ENCODE results near the gene ATP7B.
"Not testable (repeated sequence)": the region's sequence is repeated elsewhere in the genome, so short reads cannot be mapped to it uniquely, and the experiment has no call there.

Gene ATP7B

DNA sequence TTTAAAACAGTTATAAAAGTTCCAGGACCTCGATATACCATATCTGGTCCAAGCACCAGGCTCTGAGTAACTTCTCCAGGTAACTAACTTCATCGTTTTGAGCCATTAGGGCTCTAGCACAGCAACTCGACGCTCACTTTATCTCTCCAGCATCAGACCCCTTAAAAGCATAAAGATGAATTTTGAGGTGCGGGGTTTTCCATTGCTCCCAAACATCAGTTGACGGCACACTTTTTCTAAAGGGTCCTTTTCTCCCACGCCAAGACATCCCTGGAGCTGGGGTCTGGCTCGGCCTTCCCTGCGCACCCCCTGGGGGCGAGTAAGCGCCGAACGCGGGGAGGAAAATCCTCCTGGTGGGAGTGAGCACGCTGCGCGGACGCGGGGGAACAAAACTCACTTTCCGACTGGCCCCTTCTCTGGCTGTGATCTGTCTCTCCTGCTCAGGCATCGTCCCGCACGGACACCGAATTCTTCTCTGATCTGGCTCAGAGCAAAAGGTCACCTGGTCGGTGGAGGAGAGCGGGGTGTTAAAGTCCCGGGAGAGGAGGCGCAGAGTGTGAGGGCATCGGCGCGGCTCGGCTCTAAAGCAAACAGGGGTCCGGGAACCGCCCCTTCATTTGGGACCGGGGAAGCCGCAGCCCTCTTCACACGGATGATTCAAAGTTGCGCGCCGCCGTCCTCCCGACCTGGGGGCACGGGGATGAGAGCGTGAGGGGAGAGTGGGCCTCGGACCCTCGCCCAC is at the start of gene ATP7B:
TSS of gene ATP7B (minus strand) at position 561 of the 742 bp plus-strand sequence. CDS start at position 448, 113 bp downstream.
- peak; percentile 58 for DNase-seq

DNA sequence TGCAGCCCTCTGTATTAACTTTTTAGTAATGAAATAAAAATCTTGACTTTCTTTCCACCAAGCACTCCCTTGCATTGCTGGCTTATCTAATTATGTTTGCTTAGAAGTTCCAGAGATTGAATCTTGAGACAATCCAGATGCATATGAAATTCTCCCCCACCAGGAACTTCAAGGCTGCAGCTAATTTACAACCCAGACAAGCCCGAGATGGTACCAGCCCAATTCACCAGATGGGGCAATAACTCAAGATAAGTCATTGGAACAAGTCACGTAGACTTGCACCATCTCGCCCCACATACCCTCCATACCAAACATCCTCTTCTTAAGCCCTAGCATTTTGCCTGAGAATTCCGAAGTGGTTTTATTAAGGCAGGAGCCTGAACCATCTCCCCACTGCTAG is 42.2 kb upstream of the ATP7B start:
- DNase-seq, result no peak

DNA sequence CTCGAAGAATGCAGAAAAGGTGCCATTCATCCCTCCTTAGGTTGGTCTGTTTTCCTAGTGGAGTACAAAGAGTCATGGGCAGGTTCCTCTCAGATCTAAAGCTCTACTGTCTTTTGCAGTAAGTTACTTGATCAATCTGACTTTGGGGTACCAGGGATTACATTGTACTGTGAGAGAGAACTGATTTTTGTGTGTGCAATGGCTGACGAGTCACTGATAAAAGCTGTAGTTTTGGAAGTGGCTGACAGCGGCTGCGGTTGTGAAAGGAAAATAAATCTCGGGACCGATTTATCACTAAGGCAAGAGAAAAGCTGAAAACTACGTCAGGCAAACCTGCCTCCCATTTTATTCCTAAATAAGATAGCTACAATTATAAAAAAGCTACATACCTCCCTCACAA is 40.1 kb upstream of the ATP7B start:
- DNase-seq, result no peak

DNA sequence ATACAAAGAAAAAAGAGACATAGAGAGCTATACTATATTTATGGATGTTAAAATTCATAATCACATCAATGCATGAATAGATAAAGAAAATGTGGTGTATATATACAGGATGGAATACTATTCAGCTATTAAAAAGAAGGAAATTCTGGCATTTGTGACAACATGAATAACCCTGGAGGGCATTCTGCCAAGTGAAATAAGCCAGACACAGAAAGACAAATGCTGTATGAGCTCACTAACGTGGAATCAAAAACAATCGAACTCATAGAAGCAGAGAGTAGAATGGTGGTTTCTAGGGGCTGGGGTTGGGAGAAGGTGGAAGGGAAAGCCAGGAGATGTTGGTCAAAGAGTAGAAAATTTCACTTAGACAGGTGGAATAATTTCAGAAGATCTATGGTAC is 37.3 kb upstream of the ATP7B start:
- DNase-seq, result no peak

DNA sequence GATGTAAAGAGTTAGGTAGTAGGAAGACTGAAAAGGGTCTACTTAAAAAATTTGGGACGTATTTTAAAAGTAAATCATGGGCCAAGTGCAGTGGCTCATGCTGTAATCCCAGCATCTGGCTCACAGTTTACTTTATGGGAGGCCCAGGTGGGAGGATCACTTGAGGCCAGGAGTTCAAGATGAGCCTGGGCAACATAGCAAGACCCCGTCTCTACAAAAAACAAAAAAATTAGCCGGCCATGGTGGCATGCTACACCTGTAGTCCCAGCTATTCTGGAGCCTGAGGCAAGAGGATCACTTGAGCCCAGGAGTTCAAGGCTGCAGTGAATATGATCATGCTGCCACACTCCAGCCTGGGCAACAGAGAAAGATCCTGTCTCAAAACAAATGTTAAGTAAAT is 36.2 kb upstream of the ATP7B start:
- no peak for DNase-seq

DNA sequence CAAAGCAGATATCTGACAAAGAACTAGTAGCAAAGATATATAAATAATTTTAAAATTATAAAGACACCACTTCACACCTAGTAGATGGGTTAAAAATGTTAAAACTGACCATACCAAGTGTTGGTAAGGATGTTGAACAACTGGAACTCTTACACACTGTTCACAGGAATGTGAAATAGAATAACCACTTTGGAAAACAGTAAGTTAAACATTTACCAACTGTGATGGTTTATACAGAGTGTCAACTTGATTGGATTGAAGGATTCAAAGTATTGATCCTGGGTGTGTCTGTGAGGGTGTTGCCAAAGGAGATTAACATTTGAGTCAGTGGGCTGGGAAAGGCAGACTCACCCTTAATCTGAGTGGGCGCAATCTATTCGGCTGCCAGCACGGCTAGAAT is 32.4 kb upstream of the ATP7B start:
- DNase-seq, result no peak

DNA sequence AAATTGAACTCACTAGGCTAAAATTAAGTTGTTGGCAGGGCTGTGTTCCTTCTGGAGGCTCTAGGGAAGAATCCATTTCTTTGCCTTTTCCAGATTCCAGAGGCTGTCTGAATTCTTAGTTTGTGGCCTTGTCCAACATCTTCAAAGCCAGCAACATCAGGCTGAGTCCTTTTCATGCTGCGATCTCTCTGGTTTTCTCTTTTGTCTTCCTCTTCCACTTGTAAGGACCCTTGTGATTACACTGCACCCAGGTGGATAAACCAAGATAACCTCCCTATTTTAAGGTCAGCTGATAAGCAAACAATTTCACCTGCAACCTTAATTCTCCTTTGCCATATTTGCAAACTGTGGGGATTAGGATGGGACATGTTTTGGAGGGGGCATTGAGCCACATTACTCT is 24.8 kb upstream of the ATP7B start:
- DNase-seq, result no peak

DNA sequence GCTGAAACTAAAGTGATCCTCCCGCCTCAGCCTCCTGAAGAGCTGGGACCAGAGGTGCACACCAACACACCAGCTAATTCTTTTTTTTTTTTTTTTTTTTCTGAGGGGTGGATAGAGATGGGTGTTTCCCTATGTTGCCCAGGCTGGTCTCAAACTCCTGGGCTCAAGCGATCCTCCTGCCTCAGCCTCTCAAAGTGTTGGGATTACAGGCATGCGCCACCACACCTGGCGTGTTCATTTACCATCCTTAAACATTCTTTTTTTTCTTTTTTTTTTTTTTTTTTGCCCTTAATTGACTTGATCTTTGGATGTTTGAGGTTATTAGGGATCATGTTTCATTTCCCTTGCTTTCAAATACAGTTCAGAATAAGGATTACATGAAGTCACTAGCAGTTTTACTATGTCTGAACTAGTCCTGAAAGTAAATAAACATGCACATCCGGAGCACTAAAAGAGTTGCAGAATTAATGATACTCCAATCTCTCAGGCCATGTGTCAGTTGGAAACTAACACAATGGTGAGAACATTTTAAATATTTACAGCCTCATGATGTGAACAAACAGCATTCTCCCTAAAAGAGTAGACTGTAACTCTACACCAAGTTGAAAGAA is 23.5 kb upstream of the ATP7B start:
- no peak for DNase-seq

DNA sequence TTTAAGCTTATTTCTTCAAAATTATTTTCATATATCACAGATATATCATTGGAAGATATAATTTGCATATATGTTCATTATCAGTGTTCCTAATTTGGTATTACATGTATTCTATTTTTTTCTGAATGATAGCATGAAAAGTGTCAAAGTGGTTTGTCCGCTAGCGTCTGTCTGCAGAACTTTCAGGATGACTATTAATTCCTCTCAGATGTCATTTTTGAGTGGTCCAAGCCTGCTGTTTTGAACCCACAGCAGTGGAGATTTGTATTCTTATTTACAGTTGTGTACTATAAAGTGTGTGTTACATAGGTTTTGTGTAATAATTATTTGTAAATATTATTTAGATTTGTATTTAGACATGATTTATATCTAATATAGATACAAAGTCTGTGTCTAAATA is 21.8 kb upstream of the ATP7B start:
- DNase-seq, result no peak

DNA sequence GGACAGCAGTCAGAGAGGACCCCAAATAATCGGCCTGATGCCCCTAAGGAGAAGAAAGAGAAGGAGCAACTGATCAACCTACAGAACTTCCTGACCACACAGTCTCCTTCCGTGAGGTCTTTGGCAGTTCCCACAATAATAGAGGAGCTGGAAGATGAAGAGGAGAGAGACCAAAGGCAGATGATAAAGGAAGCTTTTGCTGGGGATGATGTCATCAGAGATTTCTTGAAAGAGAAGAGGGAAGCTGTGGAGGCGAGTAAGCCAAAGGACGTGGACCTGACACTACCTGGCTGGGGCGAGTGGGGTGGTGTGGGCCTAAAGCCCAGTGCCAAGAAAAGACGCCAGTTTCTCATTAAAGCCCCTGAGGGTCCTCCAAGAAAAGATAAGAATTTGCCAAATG is 19.2 kb upstream of the ATP7B start:
- not testable (repeated sequence) for DNase-seq

DNA sequence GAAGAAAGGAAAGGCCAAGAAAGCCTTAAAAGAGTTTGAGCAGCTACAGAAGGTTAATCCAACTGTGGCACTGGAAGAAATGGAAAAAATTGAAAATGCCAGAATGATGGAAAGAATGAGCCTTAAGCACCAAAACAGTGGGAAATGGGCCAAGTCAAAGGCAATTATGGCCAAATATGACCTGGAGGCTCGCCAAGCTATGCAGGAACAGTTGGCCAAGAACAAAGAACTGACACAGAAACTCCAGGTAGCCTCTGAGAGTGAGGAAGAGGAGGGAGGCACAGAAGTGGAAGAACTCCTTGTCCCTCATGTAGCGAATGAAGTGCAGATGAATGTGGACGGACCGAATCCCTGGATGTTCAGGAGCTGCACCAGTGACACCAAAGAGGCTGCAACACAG is 18.3 kb upstream of the ATP7B start:
- DNase-seq, result no peak

DNA sequence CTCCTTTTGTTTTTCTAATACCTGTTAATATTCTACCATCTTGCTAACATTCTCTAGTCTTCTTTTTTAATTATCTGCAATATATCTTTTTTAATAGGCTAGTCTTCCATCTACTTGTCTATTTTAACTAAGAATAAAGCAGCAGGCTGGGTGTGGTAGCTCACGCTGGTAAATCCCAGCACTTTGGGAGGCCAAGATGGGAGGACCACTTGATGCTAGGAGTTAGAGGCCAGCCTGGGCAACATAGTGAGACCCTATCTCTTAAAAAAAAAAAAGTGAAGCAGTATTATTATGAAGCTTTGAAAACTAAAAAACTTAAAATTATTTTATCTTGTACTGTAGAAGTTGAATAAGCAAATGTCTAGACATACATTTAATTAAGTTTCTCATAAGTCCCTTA is 16.6 kb upstream of the ATP7B start:
- no peak for DNase-seq

DNA sequence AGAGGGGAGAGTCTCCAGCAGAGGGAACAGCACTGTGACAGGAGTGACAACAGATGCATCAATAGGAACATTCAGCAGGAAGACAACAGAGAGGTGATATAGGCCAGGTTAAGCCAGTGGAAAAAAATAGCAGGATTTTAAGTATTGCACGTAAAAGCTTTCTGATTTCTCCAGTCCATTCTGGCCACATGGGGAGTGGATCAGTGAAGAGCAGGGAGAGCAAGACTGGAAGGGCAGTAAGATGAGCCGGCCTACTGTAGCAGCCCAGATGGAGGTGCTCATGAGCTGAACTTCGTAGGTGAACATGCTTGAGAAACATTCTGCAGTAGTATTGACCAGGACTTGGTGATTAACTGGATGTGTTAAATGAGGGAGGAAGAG is 15.0 kb upstream of the ATP7B start:
- DNase-seq, result no peak

DNA sequence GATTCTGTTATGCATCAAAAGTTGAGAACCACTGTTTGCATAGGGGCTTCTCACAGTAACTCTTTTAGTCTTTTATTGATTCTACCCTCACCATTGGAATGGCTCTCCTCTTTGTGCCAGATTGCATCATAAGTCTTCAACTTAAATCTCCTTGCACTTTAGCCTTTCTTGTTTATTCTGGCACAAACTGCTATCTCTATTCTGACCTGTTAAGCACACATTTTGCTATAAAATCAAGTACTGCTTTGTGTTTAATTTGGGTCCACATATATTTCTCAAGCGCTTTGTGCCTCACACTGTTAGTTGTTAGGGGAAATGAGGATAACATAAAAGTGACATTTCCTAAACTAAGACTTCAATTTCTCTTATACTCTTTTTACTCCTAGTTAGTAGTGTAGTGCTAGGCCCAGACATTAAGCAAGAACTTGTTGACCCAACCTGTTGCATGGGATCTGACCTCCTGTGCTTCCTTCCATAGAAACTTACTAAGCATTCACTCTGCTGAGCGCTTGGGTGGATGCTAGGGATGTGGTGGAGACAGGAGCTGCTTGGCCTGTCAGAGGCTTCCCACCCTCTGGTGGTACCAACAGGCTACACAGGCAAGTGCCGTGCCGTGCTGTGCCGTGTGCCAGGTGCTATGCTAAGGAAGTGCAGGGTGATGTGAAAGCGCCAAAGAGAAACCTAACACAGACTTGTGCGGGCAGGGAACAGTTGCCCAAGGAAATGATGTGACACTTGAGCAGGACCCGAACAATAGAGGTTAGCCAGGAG is 14.4 kb upstream of the ATP7B start:
- DNase-seq, result no peak

DNA sequence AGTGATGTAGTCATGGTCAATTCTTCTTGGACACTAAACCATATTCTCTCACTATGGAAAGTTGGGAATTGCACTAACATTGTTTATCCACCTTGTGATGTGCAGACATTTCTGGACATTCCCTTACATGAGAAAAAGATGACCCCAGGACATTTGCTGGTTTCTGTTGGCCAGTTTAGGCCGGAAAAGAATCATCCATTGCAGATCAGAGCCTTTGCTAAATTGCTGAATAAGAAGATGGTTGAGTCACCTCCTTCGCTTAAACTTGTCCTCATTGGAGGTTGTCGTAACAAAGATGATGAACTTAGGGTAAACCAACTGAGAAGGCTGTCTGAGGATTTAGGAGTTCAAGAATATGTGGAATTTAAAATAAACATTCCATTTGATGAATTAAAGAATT is 13.2 kb upstream of the ATP7B start, which contains the start of gene UTP14C:
TSS of gene UTP14C (plus strand) at position 211 of the 400 bp plus-strand sequence. CDS start 4,114 bp downstream, outside the sequence.
- DNase-seq, result no peak

DNA sequence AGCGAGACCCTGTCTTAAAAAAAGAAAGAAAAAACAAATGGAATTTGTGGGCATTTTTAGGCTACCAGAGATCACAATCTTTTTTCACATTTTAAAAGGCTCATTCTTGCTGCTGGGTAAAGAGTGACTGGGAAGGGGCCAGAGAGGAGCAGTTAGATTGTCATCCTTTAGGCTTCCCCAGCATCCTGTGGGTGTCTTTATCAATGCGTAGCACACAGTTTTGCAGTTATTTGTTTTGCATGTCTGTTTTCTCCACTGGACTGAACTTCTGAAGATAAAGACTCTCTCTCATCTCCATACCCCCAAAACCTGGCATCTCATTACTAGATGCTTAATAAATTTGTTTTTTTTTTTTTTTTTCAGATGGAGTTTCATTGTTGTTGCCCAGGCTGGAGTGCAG is 11.1 kb upstream of the ATP7B start:
- no peak for DNase-seq

DNA sequence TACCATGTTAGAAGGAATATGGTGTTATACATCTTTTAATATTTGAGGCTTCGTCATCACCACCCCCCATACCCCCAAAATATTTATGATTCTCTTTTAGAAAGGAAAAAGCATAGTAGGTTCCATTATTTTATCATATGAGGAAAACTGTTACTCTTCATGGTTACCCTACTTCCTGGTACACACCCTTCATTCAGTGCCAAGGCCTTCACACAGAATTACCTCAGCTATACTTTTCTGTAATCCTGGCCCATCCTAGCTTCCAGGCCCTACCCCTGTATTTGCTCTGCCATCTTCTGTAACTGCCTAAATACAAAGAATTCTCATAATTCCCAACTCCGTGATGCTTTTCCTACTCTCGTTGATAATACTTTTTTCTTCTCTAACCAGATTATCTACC is 8.9 kb upstream of the ATP7B start:
- no peak for DNase-seq

DNA sequence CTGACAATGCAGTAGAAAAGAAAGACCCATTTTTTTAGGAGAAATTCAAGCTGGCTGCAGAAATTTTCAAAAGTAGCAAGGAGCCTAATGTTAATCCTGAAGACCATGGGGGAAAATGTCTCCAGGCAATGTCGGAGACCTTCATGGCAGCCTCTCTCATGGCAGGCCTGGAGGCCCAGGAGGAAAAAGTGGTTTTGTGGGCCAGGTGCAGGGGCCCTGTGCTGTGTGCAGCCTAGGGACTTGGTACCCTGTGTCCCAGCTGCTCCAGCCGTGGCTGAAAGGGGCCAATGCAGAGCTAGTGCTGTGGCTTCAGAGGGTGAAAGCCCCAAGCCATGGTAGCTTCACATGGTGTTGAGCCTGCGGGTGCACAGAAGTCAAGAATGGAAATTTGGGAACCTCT is 5.0 kb upstream of the ATP7B start:
- DNase-seq, result no peak

DNA sequence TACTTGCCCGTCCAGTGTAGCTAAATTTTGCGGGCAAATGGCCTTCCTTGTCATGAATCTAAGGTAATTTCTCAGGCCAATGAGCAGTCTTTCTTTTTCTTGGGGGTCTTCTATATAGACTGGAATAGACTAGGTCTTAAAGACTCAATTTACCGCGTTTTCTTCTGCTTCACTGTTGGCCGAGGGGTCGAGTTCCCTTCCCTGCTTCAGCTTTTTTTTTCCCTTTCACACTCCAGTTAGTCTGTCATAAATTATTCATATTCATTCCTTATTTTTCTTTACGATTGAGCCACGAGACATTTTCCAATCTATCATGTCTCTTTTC is 1.2 kb upstream of the ATP7B start:
- no peak for DNase-seq

DNA sequence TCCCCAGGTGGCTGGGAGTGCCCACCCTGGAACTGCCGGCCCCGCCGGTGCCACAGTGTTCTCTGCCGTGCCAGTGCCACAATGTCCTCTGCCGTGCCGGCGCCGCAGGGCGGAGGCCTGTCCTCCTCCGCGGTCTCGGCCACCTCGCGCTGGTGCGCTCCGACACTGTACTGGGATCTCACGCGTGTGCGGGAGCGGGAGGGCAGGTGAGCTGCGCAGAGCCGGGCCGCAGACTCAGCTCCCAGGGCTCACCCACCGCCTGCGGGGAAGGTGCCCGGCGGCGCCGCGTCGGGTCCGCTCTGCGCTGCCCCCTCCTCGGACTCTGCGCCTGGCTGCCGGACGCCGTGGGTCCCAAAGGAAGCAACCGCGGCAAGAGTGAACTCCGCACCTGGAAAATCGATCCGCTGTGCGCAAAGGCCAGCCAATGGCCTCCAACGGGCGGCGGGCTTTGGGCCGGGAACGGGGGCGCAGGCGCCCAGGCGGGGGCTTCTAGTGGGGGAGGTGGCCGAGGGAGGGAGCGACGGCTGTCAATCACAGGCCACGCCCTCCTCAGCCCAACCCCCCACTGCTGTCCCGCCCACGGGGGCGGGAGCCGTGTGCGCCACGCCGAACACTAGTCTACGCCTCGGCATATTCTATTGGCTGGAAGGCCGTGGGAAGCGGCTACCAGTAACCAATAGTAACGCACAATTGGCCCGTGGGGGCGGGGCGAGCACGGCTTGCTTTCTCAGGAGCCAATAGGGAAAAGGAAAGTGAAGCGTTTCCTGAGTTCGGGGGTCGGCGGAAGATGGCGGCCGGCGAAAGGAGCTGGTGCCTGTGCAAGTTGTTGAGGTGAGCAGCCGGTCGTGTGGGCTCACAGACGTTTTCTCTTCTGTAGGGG is 622 bp upstream of the ATP7B start, which contains the start of gene ALG11:
TSS of gene ALG11 (plus strand) at position 767 of the 880 bp plus-strand sequence. CDS start at position 788, 21 bp downstream.
- peak; percentile 100 for DNase-seq

DNA sequence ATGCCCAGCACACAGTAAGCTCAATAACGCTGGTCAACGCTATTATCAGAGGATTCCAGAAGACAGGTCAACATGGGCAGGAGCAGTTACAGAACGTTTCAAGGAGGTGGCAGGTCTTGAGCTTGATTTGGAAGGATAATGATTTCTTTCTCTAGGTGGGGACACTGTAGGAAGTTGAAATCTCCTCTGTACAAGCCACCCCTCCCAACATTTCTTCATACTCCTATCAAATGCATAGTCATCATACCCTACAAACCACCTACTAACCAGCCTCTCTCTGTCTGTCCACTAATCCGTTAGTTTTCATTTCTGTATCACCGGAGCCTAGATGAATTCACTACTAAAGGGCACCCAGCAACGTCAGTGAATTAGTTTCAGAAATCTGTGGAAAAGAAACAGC is 1.3 kb downstream of the ATP7B start:
- DNase-seq, result no peak

DNA sequence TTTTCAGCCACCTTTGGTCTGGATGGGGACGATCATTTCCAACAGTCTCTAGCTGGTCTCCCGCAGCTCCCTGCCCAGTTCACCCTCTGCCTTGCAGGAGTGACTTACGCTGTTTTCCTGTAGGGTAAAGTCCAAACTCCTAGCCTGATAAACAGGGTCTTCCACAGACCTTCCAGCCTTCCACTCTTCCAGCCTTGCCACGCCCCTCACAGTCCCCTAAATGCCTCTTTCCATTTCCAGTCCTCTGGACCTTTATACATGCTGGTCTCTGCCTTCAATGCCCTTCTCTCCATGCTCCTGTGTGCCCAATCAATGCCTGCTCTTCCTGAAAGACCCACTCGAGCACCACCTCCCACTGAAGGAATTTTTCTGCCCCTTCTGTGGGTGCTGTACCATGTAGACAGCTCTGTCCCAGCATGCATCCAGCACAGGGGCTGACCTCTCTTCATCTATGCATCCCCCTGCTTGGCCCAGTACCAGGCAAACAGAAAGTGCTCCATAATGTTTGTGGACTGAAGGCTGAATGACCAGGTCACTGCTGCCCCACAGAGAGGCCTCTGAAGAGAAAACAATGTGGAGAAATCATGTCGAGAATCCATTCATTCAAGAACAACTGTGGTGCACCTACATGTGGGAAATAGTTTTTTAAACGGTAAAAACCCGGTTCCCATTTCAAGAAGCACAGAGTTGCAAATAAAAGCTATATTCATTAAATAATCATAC is 4.6 kb downstream of the ATP7B start:
- DNase-seq, result no peak

Measured in right hindlimb (tissue), 1 donor.